GM19438 (cell line): Measurements from ENCODE around the gene CCDC192.

Experiments
- ATAC-seq: cut with Tn5 transposase; IDR thresholded peaks from one replicate; pipeline ENCODE4 v1.9.1; 2021; ENCODE audit warnings: low read depth; ENCODE audit not compliant: unreplicated experiment

CCDC192 gene

DNA sequence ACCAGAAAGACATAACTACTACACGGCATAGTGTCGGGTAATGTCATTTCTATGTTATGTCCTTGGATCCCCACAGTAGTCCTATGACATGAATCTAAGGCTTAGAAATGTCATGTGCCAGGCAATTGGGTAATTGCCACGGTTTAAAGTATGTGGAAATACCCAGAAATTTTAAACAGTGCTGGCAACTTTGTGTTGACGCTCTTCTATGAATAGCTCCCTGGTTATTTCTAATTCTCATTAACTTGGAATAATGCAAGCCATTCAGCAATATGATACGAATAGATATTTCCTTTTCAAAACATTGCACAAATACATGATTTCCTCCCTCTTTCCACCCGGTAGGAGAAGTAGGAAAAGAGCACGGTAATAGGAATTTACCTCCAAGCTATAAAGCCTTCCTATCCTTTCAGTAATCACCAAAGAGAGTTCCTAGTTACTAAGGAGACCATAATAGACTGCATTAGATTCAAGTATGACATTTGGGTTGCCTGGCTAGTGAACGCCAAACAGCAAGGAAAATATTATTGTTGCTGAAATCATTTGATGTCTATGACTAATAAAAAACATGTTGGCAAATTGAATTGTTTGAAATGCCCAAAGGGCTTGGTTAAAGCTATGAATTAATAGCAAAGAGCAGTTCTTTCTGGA, 168.4 kb downstream of the CCDC192 start:
- no peak for ATAC-seq

DNA sequence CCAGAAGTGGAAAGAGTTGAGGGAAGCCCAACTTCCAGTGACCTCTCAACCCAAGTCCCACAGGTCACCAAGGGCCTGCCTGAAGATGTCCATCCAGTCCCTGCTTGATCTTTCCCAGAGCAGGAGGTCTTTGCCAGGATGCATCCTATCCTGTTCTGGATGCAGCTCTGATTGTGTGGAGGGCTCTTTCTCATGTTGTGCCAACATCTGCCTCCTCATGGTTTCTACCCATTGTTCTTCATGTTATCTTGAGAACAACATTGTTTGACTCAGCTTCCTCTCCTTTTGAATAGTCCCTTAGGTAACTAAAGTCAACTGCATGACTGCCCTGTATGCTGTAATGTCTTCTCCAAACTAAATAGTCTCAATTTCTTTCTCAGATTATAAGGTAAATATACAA, 169.3 kb downstream of the CCDC192 start:
- no peak for ATAC-seq

DNA sequence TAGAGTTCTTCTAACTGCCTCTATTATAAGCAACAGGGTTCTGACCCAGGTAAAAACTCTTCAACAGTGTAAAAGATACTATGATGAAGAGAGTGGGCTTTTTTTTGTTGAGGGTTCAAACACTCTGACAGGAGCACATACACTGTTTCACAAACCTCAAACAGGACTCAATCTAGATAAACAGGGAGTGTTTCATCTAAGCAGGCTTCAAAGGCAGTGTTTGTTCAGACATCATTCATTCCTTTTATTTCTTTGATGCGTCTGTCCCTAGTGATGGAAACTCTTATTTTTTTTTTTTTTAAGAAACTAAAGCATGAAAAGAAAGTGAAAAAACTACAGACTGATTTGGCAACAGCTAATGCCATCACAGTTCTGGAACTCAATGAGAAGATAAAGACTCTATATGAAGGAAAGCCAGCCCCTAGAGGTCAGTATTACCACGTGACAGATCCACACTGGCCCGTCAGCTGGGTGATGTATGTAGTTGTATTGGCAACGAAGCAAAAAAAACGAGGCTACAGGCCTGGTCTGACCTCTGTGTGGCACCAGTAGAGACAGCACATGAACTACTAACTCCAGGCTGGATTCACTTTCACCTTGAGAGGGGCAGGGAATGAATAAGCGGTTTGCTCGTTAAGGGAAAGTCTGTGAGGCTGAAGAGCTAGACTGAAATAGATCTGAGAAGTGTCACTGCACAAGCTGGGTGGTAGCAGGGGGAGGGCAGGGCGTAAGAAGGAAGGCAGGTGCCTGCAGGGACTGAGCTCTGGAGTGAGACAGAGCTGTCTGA, 172.2 kb downstream of the CCDC192 start:
- peak; percentile 88 for ATAC-seq

DNA sequence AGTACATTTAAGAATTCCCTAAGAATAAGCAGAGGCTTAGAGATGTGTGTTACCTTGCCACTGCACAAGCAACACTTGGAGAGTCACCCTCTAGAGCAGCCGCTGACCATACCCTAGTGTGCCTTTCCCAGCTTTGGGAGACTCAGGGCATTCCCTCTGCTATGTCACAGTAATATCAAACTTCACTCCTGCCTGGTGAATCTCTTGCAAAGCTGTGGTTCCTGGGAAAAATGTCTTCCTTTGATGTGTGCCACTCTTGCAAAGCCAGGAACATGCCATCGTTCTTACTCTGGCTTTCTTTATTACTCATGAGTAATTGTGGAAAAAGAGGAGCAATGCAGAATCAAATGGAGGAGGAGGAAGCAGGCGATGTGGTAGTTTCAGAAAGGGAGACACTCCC, 173.2 kb downstream of the CCDC192 start:
- ATAC-seq: no peak

DNA sequence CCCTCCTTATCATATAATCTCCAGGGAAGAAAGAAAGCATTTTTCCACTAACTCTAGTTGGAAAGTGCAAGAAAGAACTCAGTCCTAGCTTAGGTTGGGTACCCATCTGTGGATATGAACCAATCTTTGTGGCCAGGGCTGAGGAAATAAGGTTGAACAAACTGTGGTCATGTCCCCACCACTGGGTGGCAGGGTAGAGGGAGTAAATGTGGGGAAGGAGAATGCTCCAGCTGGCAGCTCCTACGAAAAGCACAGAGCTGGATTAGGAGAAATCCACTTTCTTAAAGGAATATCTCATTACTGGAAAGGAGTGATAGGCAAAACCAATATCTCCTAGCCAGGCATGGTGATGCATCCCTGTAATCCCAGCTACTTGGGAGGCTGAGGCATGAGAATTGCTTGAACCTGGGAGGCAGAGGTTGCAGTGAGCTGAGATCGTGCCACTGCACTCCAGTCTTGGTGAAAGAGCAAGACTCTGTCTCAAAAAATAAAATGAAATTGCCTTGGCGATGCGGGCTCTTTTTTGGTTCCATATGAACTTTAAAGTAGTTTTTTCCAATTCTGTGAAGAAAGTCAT, 175.1 kb downstream of the CCDC192 start:
- no peak for ATAC-seq

DNA sequence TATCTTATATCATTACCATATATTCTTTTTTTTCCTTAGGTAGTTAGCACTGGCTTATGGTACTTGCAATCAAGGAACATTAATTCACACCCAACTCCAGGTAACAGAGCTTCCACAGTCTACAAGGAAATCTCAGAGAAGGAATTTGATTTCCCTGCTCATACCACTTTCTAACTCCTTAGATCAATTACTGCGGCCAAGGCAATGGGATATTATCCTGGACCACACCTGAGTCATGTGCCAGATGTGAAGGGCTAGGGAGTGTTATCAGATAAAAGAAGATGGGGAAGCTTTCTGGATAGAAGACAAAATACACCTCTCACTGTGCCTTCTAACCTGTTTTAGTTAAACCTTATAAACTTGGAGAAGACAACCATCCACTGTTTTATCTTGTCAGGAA, 181.2 kb downstream of the CCDC192 start:
- ATAC-seq: no peak

DNA sequence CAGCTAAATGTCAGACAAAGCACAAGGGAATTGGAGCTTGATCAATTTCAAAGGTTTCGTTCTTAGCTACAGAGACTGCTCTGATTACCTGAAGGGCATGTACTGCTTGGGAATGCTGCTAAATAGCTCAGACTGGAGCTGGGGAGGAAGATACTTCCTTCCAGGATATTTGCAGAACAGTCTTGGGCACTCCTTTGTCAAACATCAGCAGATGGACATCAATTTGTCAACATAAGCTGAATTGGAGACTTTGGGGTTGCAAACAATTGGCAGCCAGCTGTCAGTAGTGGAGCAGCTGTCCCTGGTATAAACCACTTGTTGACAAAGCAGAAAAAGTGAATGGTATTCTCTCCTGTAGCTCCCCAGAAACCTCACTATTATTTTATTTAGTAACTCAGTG, 182.0 kb downstream of the CCDC192 start:
- no peak for ATAC-seq

DNA sequence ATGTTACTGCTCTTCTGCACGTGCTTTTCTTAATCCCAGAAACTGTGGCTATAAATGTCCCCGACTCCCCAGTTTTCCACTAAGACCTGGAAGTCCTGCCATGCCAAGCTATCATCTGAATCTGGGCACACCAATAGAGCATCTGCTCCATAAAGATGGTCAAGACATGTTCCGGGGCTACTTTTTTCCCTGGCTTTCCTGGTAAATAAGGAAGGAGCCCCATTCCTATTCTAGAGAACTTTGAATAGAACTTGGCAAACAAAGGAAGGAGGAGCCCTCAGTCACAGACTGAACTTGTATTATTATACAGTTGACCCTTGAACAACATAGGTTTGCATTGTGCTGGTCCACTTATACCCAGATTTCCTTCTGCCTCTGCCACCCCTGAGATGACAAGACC, 182.9 kb downstream of the CCDC192 start:
- ATAC-seq: no peak

DNA sequence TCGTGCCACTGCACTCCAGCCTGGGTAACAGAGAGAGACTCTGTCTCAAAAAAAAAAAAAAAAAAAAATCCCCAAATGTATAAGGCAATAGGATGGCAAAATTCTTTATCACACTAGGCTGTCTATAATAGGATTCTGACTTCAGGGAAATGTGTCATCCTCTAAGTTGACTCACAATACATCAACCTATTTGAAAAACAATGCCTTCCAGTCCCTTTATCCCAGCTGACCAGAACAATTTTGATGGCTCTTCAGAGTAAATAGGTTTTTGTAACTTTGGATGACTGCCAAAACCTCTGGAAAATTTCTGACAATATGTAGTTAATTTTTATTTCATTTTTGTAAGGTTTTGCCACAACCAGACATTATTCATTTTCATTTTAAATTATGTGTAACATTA, 184.1 kb downstream of the CCDC192 start:
- no peak for ATAC-seq

DNA sequence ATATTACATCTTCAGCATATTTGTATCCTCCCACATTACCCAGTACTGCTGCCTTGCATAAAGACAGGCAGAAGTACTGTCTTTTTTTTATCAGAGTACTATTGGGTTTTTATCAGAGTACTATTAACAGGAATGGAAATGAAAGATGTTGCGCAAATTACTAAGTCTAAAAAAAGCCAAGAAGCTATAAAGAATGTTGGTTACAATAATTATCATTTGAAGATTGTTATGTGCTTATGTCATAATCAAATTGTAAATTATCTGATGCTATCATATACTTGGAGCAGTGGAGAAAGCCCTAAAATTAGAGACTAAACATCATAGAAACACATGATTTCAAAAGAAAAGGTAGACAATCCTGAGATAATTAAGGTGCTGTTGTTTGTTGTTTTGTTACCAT, 188.8 kb downstream of the CCDC192 start:
- ATAC-seq: no peak

DNA sequence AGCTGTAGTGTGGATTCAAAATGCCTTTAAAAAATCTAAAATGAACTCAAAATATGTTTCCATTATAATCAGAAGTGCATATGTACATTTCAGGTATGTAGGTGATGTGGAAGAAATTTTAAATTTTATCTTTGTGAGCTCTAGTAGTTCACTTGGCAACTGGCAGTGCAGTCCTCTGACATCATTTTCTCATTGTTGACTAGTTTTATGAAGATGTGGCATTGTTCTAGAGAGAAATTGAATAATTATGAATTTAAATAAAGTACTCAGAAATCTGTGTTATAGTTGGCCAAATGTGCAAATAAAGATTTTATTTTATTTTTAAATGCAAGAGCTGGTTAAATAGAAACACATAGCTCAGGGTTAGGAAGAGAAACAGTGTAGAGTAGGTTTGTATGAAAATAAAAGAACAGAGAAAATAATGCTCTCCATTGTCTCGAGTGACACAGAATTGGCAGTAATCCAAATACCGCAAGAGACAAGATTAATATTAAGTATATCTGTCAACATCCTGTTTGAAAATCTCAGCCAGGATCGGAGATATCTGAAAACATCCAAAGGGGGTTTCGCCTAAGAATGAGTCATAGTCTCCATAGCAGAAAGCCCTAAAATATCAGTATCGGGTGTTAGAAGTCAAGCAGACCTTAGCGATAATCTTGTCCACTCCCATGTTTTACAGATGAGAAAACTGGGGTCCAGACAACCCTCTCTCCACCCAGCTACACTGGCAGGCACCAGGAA, 189.4 kb downstream of the CCDC192 start:
- ATAC-seq: no peak

DNA sequence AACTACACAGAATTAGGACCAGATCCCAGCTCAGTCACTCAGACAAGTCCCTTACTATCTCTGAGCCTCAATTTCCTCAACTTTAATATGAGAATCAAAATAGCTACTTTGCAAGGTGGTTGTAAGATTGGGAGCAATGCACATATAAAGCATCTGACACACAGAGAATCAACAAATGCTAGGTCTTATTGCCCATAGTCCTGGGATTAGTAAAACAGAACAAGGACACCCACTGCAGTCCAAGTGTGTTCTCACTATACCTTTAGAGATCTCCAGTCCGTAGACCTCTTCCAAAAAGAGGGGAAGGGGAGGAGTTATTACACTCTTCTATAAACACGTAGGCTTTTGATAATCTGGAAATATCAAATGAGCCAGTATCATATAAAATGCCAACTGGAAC, 190.0 kb downstream of the CCDC192 start:
- ATAC-seq: no peak

DNA sequence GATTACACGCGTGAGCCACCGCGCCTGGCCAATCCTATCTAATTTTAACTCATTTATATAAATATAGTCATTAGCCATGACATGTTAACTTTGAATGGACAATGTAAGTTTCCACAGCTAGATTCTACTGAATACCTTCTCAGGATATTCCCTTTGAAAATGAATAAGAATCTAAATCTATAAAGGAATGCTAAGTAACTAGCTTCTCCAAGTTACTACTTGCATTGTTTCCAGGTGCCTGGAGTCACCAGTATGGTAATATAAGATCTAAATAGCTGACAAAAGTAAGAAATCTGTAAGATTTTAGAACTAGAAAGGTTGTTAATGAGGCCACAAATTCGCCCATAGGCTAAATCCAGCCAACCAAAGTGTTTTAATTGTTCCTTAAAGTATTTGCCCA, 191.3 kb downstream of the CCDC192 start:
- no peak for ATAC-seq

DNA sequence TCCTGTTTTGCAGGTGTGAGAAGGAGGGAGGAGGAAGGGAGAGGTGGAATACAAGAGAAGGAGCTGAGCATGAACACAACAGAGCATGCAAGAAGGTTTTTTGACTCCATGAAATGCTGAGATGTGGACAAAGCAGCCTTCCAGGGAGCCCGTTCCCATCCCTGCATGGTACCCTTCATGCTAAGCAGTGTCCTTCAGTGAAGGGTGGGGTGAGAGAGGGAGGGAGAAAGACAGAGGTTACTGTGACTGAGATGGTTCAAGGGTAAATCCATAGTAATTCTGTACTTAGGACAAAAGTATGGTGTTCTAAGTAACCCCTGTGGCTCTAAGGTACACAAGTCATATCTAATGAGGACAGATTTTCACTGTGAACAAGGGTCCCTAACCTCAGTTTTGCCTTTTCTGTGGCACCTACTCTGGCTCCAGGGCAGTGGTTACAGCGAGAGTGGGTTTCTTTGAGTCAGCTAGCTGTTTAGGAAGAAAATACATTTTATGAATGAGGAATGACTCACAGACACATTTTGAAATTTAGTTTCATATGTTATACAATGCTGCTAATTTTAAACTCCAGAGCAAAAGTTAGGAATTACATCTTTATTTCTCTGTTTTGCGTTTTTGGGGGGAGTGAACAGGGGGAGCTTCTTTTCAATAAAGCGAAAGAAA, 195.5 kb downstream of the CCDC192 start:
- ATAC-seq: no peak

DNA sequence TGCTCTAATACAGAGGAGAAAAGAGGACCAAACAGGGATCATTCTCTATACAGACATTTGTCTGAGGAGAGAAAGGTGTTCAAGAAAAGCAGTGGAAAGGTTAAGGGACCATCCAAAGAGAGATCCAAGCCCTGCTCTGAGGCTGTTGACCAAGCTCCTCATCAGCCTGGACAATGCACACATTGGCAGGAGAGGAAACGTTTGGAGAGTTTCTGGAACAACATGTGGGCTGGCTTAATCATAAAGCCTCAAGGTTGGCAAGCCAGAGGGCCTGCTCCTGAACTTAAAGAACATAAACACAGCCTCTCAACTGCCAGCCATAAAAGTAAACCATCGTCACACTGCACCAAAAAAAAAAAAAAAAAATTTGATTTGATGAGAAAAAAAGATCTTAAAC, 196.0 kb downstream of the CCDC192 start:
- no peak for ATAC-seq

DNA sequence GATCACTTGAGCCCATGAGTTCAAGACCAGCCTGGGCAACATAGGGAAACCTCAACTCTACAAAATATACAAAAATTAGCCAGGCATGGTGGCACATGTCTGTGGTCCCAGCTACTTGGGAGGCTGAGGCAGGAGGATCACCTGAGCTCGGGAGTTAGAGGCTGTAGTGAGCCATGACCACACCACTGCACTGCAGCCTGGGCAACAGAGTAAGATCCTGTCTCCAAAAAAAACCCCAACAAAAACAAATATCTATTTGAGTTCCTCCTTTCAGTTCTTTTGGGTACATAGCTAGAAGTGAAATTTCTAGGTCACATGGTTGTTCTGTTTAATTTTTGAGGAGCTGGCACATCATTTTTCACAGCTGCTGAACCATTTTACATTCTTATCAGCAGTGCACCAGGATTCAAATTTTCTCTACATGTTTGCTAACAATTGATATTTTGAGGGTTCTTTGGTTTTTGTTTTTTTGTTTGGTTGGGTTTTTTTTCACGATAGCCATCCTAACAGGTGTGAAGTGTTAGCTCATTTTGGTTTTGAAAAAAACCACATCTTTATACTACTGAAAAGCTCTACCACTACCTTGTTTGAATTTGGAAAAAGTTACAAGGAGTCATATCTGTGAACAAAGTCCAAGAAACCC, 203.5 kb downstream of the CCDC192 start:
- no peak for ATAC-seq

DNA sequence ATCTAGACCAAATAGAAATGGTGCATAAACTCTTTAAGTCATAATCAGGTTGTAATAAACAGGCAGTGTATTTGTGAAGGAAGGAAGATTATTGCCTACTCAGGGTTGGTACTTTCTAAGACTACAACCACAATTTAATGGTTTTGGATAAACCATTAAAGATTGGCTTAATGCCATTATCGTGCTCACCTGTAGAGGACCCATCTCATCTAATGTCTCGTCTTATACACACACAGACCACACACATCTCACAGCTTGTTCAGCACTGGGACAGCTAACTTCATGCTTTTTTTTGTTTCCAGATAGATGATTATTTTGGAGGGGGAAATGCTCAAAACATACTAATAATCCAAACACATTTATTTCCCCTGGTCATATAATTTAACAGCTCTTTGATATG, 204.7 kb downstream of the CCDC192 start:
- ATAC-seq: no peak

DNA sequence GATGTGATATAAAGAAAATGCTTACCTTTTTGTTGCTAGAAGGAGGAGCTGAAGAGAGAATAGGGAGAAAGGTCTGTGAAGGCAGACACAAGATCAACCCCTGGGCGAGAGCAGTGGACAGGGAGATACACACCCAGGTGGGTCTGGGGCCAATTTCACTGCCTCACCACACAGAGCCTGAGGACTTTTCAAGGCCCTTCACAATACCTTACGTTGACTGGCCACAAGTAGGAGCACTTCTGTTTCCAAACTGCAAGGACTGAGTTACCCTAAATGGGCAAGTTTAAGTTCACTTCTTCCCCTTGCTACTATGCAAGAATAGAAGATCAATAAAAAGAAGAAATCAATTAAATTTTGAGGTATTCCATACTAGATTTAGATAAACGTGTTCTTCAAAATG, 205.9 kb downstream of the CCDC192 start:
- ATAC-seq: peak; percentile 75

DNA sequence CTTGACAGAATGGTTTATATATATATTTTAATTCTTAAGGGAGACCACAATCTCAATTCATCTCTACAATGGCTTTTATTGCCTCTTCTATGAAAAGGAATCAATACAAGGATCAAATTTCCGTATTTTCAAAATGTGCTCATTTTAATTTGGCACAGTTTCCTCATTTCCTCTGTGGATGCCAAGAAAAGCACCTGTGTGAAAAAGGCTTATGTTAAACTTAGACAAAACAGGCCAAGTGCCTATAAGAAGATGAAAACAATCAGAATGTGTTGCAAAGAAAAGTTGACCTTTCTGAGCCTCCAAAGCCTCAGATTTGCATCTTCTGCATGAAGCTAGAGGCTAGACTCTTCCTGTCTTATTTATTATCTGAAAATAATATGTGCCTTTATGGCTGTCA, 206.6 kb downstream of the CCDC192 start:
- no peak for ATAC-seq

DNA sequence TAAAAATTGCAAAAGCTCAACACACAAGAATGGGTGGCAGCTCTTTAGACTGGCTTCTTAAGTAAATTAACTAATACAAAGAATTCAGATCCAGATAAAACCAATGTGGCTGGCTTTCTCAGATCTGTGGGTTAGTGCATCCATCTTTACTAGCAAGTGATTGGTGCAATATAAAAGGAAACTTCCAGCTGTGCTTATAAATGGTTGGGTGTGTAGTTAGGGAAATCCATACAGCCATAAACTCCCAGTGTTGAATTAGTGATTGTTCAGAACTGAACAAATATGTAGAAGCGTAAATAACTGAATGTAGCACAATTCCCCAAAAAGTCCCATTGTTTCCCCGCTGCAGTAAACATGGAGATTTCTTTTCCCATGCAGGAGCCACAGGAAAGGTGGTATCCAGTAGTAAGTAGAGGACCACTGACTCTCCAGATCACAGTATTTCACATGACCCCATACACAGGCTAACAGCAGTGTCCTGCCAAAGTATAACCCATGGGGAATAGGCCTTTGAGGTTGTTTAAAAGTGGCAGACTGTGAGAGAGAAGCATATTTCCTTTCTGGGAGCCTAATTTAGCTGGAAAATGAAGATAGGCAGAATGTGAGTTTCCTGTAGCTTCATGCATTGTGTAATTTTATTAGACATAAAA, 207.2 kb downstream of the CCDC192 start:
- ATAC-seq: no peak
